G401.6 (cell line): ENCODE results near the gene ADCY2.

Experiments used
- FAIRE-seq: peaks from 2 replicates; lab custom pipeline; 2012; peaks lifted over from hg19 to GRCh38; lab: Jason Lieb, UNC

The ADCY2 gene

DNA sequence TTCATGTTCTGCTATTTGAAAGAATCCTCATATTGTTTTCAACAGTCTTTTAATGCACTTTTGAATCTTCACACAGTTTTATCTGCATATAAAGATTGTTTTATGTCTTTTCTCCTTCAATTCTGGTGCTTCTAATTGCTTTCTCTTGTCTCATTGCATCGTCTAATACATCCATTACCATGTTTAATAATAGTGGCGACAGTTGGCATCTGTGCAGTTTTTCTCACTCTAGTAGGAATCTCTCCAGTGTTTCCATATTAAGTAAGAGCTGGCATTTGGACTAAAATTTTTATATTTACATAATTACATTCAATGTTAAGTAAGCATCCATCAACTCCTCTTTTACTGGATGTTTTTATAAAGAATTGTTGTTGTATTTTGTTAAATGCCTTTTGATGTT lies 49.9 kb downstream of the ADCY2 start:
- FAIRE-seq, result no peak

DNA sequence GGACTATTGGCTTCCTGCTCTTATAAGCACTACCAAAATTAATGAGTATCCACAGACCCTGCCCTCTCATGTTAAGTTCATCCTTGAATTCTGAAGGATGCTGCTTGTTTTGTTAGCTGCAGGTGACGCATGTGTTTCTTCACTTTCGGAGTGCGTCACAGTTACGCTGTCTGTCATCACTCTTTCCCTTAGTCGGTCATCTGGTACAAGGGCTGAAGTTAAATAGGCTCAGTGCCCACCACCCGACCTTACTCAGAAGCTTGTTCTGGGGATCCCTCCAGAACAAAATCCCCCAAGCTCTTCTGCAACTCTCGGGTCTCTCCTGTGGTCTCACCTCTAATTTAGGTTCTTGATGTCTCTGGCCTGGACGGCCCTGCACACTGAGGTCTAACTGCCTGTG lies 51.0 kb downstream of the ADCY2 start:
- no peak for FAIRE-seq

DNA sequence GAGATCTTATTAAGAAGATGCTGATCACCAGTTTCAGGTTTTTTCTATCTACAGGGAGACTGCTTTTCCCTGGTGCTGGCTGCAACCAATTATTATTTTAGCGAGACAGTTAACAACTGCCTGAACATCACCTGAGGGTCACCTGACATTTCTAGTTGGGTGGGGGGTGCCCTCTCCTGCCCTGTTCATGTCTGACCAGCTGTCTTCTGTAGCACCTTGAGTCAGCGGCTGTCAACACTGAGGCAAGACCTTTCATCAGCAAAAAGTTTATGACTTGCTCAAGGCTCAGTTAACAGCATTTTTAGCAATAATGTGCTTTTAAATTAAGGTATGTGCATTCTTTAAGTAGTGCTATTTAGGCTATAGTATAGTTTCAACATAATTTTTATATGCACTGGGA lies 58.0 kb downstream of the ADCY2 start:
- FAIRE-seq, result no peak

DNA sequence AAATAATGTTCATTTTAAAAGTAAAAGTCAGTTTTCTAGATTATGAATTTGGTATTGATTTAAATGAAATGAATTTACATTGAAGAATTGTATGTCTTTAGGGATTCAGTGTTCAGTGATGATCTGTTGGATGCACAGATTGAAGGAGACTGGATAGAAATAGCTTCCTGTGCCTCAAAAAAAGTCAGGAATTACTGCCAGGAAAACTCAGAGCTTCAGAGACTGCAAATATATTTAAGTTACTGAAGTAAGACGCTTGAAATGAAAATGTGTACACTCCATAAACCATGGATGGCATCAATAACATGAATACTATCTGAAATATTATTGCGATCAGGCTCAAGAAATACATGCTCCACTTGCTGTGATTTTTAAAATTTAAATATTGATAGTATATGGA lies 60.3 kb downstream of the ADCY2 start:
- FAIRE-seq, result no peak

DNA sequence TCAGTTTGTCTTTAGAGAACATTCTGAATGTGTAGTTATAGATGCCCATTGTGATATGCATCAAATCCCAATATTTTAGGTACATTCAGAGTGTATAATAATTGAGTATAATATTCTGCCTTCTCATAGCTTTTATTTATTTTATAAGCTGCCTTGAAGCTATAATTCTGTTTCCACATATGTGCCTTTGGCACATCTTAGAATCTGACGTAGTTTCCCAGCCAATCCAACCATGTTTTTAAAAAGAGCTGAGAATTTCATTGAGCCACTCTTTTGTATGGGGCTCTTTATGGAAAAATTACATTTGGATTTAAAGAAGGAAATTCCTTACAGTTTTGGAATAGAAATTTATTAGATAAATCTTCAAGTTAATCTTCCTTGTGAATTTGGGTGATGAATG lies 65.4 kb downstream of the ADCY2 start:
- FAIRE-seq, result no peak

DNA sequence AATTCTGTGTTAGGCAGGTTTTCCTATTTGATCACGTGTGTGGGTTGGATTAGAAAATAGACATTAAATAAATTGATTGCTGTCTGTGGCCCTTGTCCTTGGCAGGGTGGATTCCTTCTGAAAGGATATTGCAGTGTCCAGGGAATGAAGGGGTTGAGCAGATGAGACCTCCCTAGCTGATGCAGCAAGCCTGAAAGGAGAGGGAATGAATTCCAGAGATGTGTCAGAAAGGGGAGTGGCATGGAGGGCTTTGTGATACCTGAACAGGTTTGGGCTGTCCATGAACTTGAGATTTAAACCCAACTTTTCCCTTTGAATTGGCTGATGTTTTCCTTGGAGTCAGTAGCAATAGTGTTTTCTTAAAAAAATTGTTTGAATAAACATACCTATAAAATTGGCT lies 66.8 kb downstream of the ADCY2 start:
- no peak for FAIRE-seq

DNA sequence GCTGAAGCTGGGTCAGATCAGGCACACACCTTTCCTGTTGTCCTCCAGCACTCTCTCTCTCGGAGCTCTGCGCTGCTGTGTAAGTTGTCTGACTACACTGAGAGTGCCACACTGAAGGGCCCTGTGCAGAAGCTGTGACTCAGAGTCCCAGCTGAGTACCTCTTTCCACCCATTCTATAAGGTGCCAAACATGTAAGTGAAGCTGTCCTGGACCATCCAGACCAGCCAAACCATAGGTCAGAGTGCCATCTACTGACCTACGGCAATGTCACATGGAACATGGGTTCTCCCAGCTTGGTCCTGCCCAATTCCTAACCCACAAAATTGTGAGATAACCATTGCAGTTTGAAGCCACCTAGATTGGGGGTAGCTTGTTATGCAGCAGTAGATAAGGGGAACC lies 68.2 kb downstream of the ADCY2 start:
- no peak for FAIRE-seq

DNA sequence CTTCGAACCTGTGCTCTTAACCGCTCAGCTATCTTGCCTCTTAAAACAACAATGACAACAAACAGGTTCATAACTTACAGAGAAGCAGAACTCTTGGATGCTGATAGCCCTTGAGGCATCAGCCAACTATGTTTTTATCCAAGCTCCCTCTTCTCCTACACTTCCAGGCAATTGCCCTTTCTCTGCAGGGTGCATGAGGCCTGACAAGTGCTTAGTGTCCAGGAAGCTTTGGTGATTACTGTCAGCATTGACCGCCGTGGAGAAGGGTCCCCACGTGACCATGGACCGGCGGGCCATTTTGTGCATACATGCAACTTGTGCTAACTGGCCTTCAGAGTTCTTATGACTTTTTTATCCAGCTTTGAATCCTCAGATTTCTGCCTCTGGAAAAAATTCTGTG lies 71.2 kb downstream of the ADCY2 start:
- FAIRE-seq, result no peak

DNA sequence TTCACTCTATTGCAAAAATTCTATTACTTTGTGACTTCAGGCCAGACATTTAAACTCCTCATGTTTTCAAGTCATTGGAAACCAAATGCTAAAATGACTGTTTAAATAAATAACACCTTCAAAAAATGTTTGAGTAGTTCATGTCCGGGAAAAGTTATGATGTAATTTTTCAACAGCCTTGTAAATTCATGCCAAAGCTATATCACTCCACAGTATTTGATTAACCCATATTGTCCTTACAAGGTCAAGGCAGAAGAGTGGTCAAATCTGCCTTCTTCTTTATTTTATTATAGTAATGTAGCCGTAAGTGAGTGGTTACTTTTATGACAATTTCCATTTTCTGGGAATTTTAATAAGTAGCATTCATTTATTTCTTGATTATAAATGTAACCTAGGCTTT lies 72.8 kb downstream of the ADCY2 start:
- no peak for FAIRE-seq

DNA sequence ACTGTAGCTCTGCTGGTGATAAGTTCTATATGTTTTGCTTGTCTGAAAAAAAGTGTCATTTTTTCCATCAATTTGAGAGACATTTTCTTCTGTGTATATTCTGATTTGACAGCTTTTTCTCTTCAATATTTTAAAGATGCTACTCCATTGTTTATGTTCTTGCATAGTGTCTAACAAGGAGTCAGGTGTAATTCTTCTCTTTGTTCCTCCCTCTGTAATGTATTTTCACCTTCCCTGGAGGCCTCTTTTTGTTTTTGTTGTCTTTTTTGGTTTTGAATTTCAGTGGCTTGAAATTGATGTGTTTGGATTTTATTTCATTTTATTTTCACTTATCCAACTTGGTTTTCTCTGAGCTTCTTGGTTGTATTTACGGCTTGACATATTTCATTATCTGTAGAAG lies 75.8 kb downstream of the ADCY2 start:
- no peak for FAIRE-seq

DNA sequence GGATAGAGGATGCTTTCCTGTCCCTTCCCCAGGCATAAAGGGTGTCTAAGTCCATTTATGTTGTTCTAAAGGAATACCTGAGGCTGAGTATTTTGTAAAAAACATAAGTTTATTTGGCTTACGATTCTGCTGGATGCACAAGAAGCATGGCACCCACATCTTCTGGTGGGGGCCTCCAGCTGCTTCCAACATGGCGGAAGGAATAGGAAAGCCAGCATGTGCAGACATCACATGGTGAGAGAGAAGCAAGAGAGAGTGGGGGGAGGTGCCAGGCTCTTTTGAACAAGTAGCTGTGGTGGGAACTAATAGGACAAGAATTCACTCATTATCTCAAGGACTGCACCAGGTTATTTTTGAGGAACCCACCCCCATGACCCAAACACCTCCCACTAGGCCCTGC lies 77.2 kb downstream of the ADCY2 start:
- FAIRE-seq, result no peak

DNA sequence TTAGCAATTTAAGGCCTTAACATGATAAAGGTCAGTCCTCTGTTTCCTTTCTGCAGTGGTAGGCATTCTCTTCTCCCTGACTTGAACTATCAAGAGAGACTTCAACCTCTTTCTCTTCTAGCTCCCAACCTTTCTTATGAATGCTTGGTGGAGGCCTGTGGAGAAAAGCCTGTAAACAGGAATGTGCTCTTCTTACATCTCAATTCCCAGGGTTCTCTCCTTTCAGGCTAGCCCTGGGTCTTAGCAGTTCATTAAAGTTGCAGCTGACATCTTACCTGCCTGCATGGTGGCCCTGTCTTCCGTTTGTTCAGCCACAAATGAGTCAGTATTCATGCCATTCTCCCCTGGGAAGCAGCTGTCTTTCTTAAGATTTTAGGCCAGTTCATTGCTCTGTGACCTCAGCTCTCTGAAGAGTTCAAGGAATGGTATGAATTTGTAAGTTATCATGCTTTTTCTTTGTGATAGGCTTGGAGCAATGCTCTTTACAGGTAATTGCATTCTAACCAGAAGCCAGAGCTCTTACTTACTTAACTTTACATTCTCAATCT lies 77.8 kb downstream of the ADCY2 start:
- no peak for FAIRE-seq

DNA sequence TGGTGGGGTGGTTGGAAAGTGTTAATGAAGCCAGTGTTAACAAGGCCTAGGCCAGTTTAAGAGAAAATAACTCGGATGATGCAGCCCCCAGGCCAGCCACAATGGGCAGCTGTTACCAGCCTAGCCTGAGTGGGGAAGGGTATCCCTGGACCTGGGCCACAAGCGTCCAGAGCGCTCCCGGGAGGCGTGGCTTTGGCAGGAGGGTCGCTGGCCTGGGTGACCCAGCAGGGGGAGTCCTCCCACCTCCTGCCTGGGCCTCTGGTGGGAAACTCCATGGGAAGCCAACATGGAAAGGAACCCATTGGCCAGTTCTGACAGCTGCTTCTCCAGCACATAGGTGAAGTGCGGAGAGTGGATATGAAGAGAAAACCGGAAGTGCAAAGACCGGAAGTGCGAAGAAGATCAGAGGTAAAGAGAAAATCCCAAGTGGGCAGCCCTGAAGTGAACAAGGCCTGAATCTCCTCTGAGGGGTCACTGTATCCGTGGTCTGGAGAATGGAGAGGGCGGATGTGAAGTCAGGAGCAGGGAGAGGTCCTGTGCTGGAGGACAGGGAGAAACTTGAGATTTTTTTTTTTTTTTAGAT lies 79.0 kb downstream of the ADCY2 start:
- no peak for FAIRE-seq

DNA sequence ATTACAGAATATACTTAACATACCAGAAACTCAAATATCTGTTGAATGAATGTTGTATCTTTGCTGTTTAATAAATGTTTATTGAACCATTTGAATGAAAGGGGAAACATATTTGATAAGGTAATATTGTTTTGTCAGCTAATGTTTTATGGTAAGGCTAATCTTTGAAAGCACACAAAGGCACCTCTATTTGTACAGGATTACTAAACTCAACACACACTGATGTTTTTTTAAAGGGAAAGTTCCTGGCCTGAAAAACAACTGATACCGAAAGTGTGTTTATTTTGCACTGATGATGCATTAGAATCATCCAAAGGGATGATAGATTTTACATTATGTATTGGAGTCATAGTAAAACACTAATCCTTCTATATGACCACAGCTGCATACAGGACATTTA lies 82.5 kb downstream of the ADCY2 start:
- no peak for FAIRE-seq

DNA sequence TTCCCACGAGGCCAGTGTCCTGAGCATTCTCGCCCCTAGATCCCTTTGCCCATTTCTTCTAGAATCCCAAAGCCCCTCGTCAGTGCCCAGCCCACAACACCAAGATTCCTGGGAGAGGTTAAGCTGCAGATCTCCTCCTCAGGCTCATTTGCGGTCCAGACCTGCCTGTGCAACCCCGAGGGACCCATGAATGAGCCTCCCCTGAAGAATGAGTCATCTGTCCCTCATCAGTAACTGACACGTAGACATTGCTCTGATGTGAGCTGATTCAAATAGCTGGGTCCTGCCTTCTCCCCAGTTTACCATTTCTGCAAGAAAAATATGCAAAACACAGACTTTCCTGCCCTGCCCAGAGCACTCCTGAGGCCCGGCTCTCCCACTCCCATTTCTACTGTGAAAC lies 92.8 kb downstream of the ADCY2 start:
- FAIRE-seq, result no peak

DNA sequence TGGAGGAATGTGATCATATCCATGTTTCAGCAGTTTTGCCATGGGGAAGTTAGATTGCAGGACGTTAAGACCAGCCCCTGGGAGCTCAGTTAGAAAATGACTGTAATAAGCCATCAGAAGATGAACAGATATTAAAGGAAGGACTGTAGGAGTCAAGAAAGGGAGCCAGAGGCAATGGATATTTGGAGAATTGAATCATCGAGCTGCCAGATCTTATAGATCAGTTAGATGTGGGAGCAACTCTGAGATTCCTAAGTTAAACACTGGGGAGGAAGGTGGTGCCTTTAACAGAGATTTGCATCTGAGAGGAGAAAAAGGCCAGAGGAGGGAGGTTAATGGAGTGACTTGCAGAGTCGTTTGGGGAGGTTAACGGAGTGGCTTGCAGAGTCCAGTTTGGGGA lies 96.4 kb downstream of the ADCY2 start:
- FAIRE-seq, result no peak

DNA sequence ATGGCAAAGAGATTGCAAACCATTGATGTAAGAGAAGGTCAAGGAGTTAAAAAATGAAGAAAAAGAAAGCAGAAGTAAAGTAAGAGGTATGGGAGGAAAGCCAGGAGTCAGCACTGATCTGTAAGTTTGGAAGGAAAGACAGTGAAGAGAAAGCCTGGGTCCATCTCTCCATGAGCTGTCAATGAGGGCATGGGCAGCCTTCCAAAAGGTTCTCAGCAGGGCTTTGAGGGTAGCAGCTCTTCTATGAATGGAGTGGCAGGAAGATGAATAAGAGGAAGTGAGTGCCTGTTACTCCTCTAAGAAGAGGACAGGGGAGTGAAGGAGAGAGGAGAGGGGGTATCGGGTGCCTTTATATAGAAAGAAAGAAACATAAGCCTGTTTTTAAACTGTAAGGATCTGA lies 97.1 kb downstream of the ADCY2 start:
- FAIRE-seq, result no peak

DNA sequence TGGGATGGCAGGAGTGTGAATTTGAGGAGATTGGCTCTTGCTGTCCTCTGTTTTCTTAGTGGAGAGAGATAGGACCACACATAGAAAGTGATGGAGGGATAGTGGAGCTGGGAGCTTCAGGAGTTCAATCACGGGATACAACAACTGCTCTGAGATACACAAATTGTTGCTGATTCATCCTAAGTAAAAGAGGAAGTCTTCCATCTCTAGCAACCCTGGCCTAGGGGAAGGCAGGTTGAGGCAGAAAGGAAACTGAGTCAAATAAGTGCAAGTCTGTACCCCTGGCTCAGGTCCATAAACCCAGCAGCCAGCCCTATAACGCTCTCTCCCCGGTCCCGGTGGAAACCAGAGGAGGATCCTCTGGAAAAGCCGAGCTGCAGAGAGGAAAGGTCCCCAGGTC lies 97.7 kb downstream of the ADCY2 start:
- no peak for FAIRE-seq

DNA sequence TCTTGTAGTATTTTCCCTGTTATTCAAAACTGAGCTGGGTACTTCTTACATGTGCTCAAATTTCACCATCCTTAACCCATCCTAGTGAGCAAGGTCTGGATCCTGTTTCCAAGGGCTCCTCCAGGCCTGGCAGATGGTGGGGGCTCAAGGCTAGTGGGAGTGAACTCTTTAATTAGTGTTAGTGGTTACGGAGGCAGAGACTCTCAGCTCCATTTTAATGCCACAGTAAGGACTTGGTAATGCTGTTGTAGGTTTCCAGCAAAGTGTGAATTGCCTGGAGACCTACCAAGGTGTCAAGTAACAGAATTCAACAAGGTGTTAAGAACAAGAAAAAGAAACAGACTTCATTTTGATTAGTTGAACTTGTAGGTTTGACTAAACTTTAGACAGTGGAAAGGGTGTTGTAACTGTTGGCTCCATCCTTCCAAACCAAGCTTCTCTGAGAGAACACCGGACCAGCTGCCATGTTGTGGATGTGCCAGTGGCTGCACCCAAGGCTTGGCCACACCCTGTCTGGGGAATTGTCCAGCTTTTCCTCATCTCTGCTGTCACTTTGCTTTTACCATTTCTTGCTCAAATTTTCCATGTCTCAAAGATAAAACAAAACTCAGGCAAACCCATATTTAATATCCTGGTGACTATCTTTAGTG lies 98.7 kb downstream of the ADCY2 start:
- FAIRE-seq, result no peak

DNA sequence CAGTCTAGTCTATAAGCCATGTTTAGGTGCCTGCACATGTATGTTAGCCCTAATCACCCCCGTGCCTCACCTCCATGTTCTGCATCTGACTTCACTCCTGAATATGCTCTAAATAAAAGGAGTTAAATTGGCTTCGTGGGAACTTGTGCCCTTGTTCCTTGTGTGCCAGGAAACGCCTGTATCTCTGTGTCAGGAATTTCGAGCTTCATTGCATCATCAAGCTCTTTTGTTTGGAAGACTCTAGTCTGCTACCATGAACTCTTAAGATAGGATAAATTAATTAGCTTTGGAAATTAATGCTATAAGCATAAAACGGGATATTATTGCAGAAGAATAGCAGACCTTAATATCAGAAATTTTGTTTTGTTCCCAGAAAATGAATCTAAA lies 99.2 kb downstream of the ADCY2 start:
- FAIRE-seq, result no peak

DNA sequence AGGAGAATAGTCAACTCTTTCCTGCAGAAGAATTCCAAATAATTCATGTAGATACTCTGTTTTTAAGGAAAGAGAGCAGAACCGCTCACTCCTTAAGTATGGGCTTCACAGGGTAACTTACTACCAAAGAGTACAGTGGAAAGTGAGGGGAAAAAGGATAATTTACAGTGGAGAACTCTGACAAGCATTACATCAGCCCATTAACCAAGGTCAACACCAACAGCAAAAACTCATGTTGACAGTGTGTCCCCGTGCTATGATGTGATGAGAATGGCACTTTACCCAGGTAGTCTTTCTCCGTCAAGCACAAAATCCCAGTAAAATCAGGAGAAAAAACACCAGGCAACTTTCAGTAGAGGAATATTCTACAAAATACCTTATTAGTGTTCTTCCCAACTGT lies 104.3 kb downstream of the ADCY2 start:
- no peak for FAIRE-seq

DNA sequence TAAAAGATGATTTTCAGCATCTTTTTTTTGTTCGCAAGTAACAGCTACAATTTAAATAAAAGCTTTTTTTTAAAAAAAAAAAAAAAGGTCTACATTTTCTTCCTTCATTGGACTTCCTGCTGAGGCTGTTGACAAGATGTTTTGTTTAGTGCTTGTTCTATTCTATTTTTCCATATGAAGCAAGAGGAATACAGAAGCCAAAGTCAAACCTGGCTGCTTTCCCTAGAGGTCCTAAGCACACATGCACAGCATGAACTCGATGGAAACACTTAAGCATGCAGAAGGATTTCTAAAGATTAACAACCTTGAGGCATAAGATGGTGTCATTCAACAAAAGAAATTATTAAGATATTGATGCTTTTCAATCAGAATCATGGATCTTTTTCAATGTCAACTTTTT lies 105.1 kb downstream of the ADCY2 start:
- no peak for FAIRE-seq

DNA sequence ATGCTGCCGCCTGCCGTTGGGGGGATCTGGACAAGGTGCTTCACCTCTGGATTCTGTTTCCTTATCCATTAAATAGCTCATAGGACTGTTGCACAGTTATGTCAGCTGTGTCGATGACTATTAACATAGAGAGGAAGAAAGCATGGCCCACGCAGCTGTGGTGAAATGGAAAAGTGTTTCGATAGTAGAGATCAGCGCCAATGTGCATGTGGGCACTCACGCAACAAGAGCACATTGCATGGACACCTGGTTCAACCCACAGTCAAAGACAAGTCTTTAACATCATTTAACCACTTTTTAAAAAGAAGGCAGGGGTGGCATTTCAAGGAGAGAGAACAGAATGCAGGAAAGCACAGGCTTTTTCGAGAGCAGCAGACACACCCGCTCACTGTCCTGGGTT lies 107.6 kb downstream of the ADCY2 start:
- FAIRE-seq, result no peak

DNA sequence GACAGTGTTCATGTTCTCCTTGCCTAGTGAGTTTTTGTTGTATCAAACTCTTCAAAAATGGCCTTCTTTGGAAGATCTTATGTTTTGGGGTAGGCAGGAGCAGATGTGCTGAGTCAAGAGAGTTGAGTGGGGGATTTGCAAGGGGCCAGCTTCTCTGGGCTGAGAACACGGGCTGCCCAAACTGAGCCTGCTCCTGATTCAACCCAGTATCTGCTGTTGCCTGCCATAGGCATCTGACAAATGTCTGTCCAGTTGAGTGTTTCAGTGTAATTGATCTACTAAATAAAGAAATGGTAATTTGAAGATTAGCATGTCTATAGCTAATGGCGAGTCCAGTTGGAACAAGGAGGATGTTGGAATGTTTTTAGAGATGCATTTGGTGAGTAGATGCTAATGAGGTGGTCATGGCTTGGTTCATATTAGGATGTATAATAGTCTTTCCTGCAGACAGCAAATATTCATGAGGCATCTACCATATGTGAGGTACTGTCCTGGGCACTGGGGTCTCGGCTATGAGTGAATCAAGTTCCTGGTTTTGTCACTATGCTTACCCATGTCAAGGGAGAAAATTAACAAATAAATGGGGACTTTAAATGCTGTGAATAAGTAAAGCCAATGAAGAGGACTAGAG lies 119.5 kb downstream of the ADCY2 start:
- no peak for FAIRE-seq
